K562 (cell line): ENCODE data around the gene NUP188. TPM values are rescaled to one million over a fixed set of nuclear protein-coding genes. Genes with fewer than 3 reads are reported as not detected.

Experiments used
- ATAC-seq: fragments of 200-7000 bp; cut with Tn5 transposase; 3 replicates; pipeline ENCODE4 v1.9.1; 2020; ENCODE audit warnings: moderate library complexity
- BruUV-seq: library from RNA; stranded (reverse); fragments of 400-500 nt; replicated peaks from 2 replicates; lab custom pipeline; 2021; lab: Mats Ljungman, UMichigan
- CTCF ChIA-PET: fragments of 300-600 bp; formaldehyde crosslinking; extraction: SDS; loops from one replicate; lab custom pipeline; 2021; ENCODE audit warnings: low intra/inter-chr PET ratio; lab: Yijun Ruan, JAX
- POLR2A ChIA-PET: fragments of 300-600, 350-650 bp; sonication (Branson Sonifier 250); formaldehyde crosslinking; extraction: SDS; loops from one replicate; lab custom pipeline; 2021; ENCODE audit warnings: antibody characterized with exemption, inconsistent platforms; lab: Yijun Ruan, JAX
- DNase-seq, 4 experiments: peaks; one replicate each; pipeline versions ENCODE4 v3.0.0 to v3.0.0-alpha.2; 2011 to 2018; ENCODE audit warnings: low spot score in 3 of 4, mixed read lengths in 3 of 4; ENCODE audit errors: extremely low read depth in 1 of 4
- FAIRE-seq: peaks from 2 replicates; lab custom pipeline; 2011; peaks lifted over from hg19 to GRCh38; lab: Jason Lieb, UNC
- H2AFZ ChIP-seq: 2 replicates; pipeline ENCODE4 v1.6.0; 2011; ENCODE audit warnings: low read depth, low read length, control low read depth, inconsistent platforms
- H3K27ac ChIP-seq: fragments of 200-600 bp; 3 replicates; pipeline ENCODE4 v1.8.0; 2011; ENCODE audit warnings: low read depth, mild to moderate bottlenecking, control low read depth, inconsistent platforms, low read length, moderate library complexity, mixed read lengths; ENCODE audit errors: extremely low read depth
- H3K27me3 ChIP-seq, 2 experiments: fragments of 300-600 bp in 1 of 2; 2 replicates in 1 of 2; 3 replicates in 1 of 2; pipeline versions ENCODE4 v1.6.0 to v1.8.0; 2011; ENCODE audit warnings: inconsistent platforms in 2 of 2, low read length in 2 of 2, mild to moderate bottlenecking in 1 of 2, mixed read lengths in 1 of 2, moderate library complexity in 1 of 2; ENCODE audit not compliant: control insufficient read depth in 2 of 2, insufficient read depth in 2 of 2
- H3K36me3 ChIP-seq: fragments of 300-600 bp; 3 replicates; pipeline ENCODE4 v1.8.0; 2011; ENCODE audit warnings: mild to moderate bottlenecking, low read length, inconsistent platforms; ENCODE audit not compliant: control insufficient read depth, insufficient read depth
- H3K4me1 ChIP-seq, 2 experiments: fragments of 200-600 bp in 1 of 2; replicated peaks in 1 of 2; 2 replicates in 1 of 2; 3 replicates in 1 of 2; pipeline versions ENCODE4 v1.5.1 to v1.8.0; 2011; ENCODE audit warnings: inconsistent platforms in 2 of 2, low read length in 2 of 2, mild to moderate bottlenecking in 1 of 2, mixed read lengths in 1 of 2, moderate library complexity in 1 of 2; ENCODE audit not compliant: control insufficient read depth in 2 of 2, insufficient read depth in 2 of 2
- H3K4me2 ChIP-seq: 2 replicates; pipeline ENCODE4 v1.6.1; 2011; ENCODE audit warnings: low read length, control low read depth, inconsistent platforms, mixed read lengths; ENCODE audit not compliant: insufficient read depth
- H3K4me3 ChIP-seq: fragments of 200-600 bp; sonication (generic), shearing (Covaris generic); 2 replicates; pipeline ENCODE4 v1.5.1; 2016; ENCODE audit warnings: control low read depth, inconsistent platforms
- H3K79me2 ChIP-seq: fragments of 200-600 bp; 3 replicates; pipeline ENCODE4 v1.8.0; 2011; ENCODE audit warnings: low read length, inconsistent platforms; ENCODE audit not compliant: control insufficient read depth, insufficient read depth
- H3K9ac ChIP-seq, 2 experiments: 2 replicates each; pipeline versions ENCODE4 v1.6.0 to v1.6.1; 2011; ENCODE audit warnings: low read depth in 2 of 2, low read length in 2 of 2, control low read depth in 1 of 2, inconsistent platforms in 1 of 2, mild to moderate bottlenecking in 1 of 2, mixed read lengths in 1 of 2; ENCODE audit not compliant: insufficient read depth in 1 of 2
- H3K9me1 ChIP-seq: one replicate; pipeline ENCODE4 v1.6.0; 2011; ENCODE audit warnings: inconsistent platforms, mild to moderate bottlenecking, low read length, moderate library complexity; ENCODE audit not compliant: control insufficient read depth, insufficient read depth
- H3K9me3 ChIP-seq: replicated peaks from 2 replicates; pipeline ENCODE4 v1.5.1; 2011; ENCODE audit warnings: low read depth, low read length, inconsistent platforms; ENCODE audit not compliant: control insufficient read depth, insufficient read depth
- H4K20me1 ChIP-seq: replicated peaks from 2 replicates; pipeline ENCODE4 v1.6.1; 2011; ENCODE audit warnings: low read length, inconsistent platforms, mixed read lengths; ENCODE audit not compliant: control insufficient read depth, insufficient read depth
- BACH1 ChIP-seq: fragments of 200-800 bp; sonication (Bioruptor generic); IDR thresholded peaks from 2 replicates; pipeline ENCODE4 v1.6.1; 2016; ENCODE audit warnings: missing genetic modification characterization, missing compliant biosample characterization
- BCOR ChIP-seq: fragments of 450-650 bp; IDR thresholded peaks from 2 replicates; pipeline ENCODE4 v1.6.1; 2016
- CREB1 ChIP-seq, 2 experiments: sonication (generic) in 1 of 2; formaldehyde crosslinking in 1 of 2; IDR thresholded peaks; 2 replicates each; pipeline versions ENCODE4 v1.6.1 to v1.8.0; 2012 to 2022; ENCODE audit warnings: inconsistent platforms in 1 of 2, mild to moderate bottlenecking in 1 of 2, missing genetic modification reagents in 1 of 2, moderate library complexity in 1 of 2
- CXXC5 ChIP-seq: fragments of 250-450 bp; sonication (Bioruptor Pico); IDR thresholded peaks from 2 replicates; pipeline ENCODE4 v1.8.0; 2022; ENCODE audit warnings: inconsistent platforms, mild to moderate bottlenecking, moderate library complexity
- ELF4 ChIP-seq: fragments of 450-650 bp; formaldehyde crosslinking; IDR thresholded peaks from 2 replicates; pipeline ENCODE4 v1.4.0; 2022; ENCODE audit warnings: missing genetic modification characterization
- ETV1 ChIP-seq: fragments of 450-650 bp; conservative IDR thresholded peaks from 2 replicates; pipeline ENCODE4 v1.6.1; 2016; ENCODE audit warnings: missing genetic modification characterization, control low read depth, low read depth, missing compliant biosample characterization
- HOXB6 ChIP-seq: fragments of 250-450 bp; sonication (Bioruptor Pico); IDR thresholded peaks from 2 replicates; pipeline ENCODE4 v1.5.1; 2022; ENCODE audit warnings: mild to moderate bottlenecking, borderline replicate concordance
- L3MBTL2 ChIP-seq: fragments of 450-650 bp; IDR thresholded peaks from 2 replicates; pipeline ENCODE4 v1.6.1; 2016; ENCODE audit warnings: mild to moderate bottlenecking, moderate library complexity
- MAFG ChIP-seq: fragments of 450-650 bp; conservative IDR thresholded peaks from 2 replicates; pipeline ENCODE4 v1.6.1; 2016; ENCODE audit warnings: missing genetic modification characterization, missing compliant biosample characterization
- MEF2A ChIP-seq: IDR thresholded peaks from 2 replicates; pipeline ENCODE4 v1.6.1; 2011; ENCODE audit warnings: low read depth, mild to moderate bottlenecking, low read length, moderate library complexity; ENCODE audit not compliant: control insufficient read depth
- MTA3 ChIP-seq: fragments of 450-650 bp; formaldehyde crosslinking; IDR thresholded peaks from 2 replicates; pipeline ENCODE4 v1.6.1; 2017; ENCODE audit warnings: mild to moderate bottlenecking, borderline replicate concordance
- POLR2H ChIP-seq: IDR thresholded peaks from 2 replicates; pipeline ENCODE4 v1.6.1; 2016; ENCODE audit warnings: missing genetic modification characterization, low read depth, mild to moderate bottlenecking, control low read depth, missing compliant biosample characterization, moderate library complexity
- RBM25 ChIP-seq: fragments of 200-400 bp; formaldehyde crosslinking; IDR thresholded peaks from 2 replicates; pipeline ENCODE4 v1.6.1; 2018; ENCODE audit warnings: low read length, low read depth, moderate library complexity; ENCODE audit not compliant: severe bottlenecking
- SRF ChIP-seq, 2 experiments: fragments of 250-450, 450-650 bp in 1 of 2; sonication (Bioruptor Pico) in 1 of 2; sonication (generic) in 1 of 2; formaldehyde crosslinking; IDR thresholded peaks; 2 replicates each; pipeline versions ENCODE4 v1.5.0 to v1.5.1; 2020 to 2022; ENCODE audit warnings: mild to moderate bottlenecking in 1 of 2, missing genetic modification reagents in 1 of 2
- STAG1 ChIP-seq: sonication (generic); formaldehyde crosslinking; IDR thresholded peaks from 2 replicates; pipeline ENCODE4 v1.5.0; 2020; ENCODE audit warnings: missing genetic modification reagents, borderline replicate concordance
- ZNF175 ChIP-seq: fragments of 200-800 bp; sonication (Bioruptor generic); IDR thresholded peaks from 2 replicates; pipeline ENCODE4 v1.6.1; 2016; ENCODE audit warnings: low read depth, mild to moderate bottlenecking, missing genetic modification characterization, missing compliant biosample characterization
- ZNF197 ChIP-seq: fragments of 200-800 bp; sonication (Bioruptor generic); IDR thresholded peaks from 2 replicates; pipeline ENCODE4 v1.6.1; 2016; ENCODE audit warnings: low read depth, missing genetic modification characterization, missing compliant biosample characterization
- ZNF263 ChIP-seq: sonication (generic); formaldehyde crosslinking; IDR thresholded peaks from 2 replicates; pipeline ENCODE4 v1.8.0; 2022; ENCODE audit warnings: mild to moderate bottlenecking, missing genetic modification reagents, borderline replicate concordance
- ZNF282 ChIP-seq: sonication (generic); formaldehyde crosslinking; IDR thresholded peaks from 2 replicates; pipeline ENCODE4 v1.8.1; 2023; ENCODE audit warnings: missing genetic modification reagents
- ZNF354B ChIP-seq: fragments of 250-450 bp; sonication (Bioruptor Pico); IDR thresholded peaks from 2 replicates; pipeline ENCODE4 v1.4.0; 2020
- ZNF57 ChIP-seq: fragments of 450-650 bp; formaldehyde crosslinking; IDR thresholded peaks from 2 replicates; pipeline ENCODE4 v1.4.0; 2020; ENCODE audit warnings: mild to moderate bottlenecking, moderate library complexity
- WGBS: fragments of 100-300 bp; shearing (Covaris generic); methylation state at CpG from one replicate; pipeline ENCODE4 v1.1.6; 2016; ENCODE audit warnings: low coverage, mixed read lengths; ENCODE audit not compliant: insufficient coverage; ENCODE audit errors: missing lambda C conversion rate; 5-methylcytosine and 5-hydroxymethylcytosine counted together
- in situ Hi-C: fragments of 300-500 bp; cut with MboI; formaldehyde crosslinking; loops from 4 replicates; pipeline ENCODE4 v1.15.0; 2018; ENCODE audit warnings: inconsistent platforms, mixed read lengths
- intact Hi-C: fragments of 100-400 bp; cut with micrococcal nuclease; formaldehyde crosslinking; loops from 2 replicates; pipeline ENCODE4 v1.14.2; 2022
- polyA plus RNA-seq, 8 experiments: library from polyadenylated mRNA; depleted of rRNA in 4 of 8; stranded (reverse) in 5 of 8; unstranded in 3 of 8; fragments of >200 nt; fragmentation: Nextera tagmentation in 2 of 8; fragmentation: Illumina TruSeq in 1 of 8; extraction: Ambion mirVana in 2 of 8; extraction: Trizol in 1 of 8; gene quantifications; 2 replicates each; pipeline versions ENCODE4 v1.2.1 to v1.2.3, GENCODE V29; 2011 to 2014; ENCODE audit warnings: inconsistent platforms in 1 of 8, missing spikeins in 1 of 8
- total RNA-seq, 7 experiments: library from RNA; depleted of rRNA in 6 of 7; stranded (reverse); fragments of >200 nt in 6 of 7; fragmentation: Illumina TruSeq in 2 of 7; extraction: Trizol in 2 of 7; gene quantifications; 2 replicates each; pipeline versions ENCODE4 v1.2.1 to v1.2.3, GENCODE V29; 2011 to 2021; ENCODE audit warnings: low replicate concordance in 1 of 7
- TF ChIP-seq, protein P1 (sequence below): fragments of 250-450 bp; sonication (Bioruptor Pico); IDR thresholded peaks from 2 replicates; pipeline ENCODE4 v1.4.0; 2020; ENCODE audit warnings: mild to moderate bottlenecking

Gene NUP188
- total and polyA plus RNA-seq, 9 of the 15 experiments (the other 6 are each of a cell fraction or from before 2014, with no cell fraction given), result 11.7 to 135 (median 70.6) TPM

DNA sequence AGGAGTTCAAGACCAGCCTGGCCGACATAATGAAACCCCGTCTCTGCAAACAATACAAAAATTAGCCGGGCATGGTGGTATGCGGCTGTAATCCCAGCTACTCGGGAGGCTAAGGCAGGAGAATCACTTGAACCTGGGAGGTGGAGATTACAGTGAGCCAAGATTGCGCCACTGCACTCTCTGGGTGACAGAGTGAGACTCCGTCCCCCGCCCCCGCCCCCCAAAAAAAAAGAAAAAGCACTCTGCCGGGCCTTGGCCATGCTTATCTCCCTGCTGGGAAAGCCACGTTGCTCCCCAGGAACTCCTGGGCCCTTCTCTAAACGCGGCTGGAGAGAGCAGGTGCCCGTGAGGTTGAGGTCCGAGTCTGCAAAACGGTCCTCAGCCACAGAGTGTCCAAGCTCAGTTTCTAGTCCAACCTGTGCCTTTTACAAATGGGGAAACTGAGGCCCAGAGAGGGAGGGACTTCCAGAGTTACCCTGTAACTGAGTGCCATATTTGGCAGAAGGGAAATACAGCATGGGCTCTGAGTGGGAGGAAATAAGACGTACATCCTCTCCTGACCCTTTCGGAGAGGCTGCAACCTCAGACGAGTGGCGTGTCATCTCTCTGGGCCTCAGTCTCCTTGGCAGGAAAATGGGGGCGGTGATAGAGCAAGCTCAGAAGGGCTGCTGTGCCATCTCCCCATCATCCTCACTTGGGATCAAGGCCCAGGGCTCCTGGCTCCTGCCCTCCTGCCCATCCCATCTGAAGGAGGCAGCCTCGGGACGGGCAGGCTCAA, 33.3 kb upstream of the NUP188 start:
- Histone ChIP-seq H3K9me3 (no peaks in the 10 kb centered on the region), H3K9ac (peak overlapping the region in 1 of 2 experiments; percentile 88; a peak in 2 of 4 replicates), H3K4me2 (no peak overlapping the region), H3K36me3 (peaks cover 46% of the 10 kb centered on the region; the same call in 2 of the 3 replicates), H3K79me2 (0 out of 3 replicates have a peak, but pooled peaks cover 11% of the 10 kb centered on the region), H2AFZ (no peak overlapping the region), H3K27ac (no peak overlapping the region; the same call in 2 of the 3 replicates), H3K9me1 (no peaks in the 10 kb centered on the region), H3K4me3 (no peak overlapping the region), H3K4me1 (peaks cover 17 to 45% of the 10 kb centered on the region in 2 experiments), H3K27me3 (no peaks in the 10 kb centered on the region; a peak in 1 of 5 replicates), H4K20me1 (no peaks in the 10 kb centered on the region; the same call in 1 of the 2 replicates)
- 40% methylated on average over 23 of the region's 23 CpGs for WGBS
- ChIA-PET POLR2A (no interaction called here), CTCF (no interaction called here)
- ATAC-seq (peak; percentile 38; the same call in 2 of the 3 replicates), DNase-seq (peak in 2 of 4 experiments; percentile 47 to 64), FAIRE-seq (peak; percentile 66)
- intact Hi-C loops, result no loop called here
- in situ Hi-C loops, result no loop called here
- no TSS peak for BruUV-seq
- TF ChIP-seq, protein P1, sequence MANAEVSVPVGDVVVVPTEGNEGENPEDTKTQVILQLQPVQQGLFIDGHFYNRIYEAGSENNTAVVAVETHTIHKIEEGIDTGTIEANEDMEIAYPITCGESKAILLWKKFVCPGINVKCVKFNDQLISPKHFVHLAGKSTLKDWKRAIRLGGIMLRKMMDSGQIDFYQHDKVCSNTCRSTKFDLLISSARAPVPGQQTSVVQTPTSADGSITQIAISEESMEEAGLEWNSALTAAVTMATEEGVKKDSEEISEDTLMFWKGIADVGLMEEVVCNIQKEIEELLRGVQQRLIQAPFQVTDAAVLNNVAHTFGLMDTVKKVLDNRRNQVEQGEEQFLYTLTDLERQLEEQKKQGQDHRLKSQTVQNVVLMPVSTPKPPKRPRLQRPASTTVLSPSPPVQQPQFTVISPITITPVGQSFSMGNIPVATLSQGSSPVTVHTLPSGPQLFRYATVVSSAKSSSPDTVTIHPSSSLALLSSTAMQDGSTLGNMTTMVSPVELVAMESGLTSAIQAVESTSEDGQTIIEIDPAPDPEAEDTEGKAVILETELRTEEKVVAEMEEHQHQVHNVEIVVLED (CRISPR knock-in tag), result no peak
- TF ChIP-seq L3MBTL2 (peak; percentile 35; the same call in 1 of the 2 replicates), ZNF282 (CRISPR knock-in tag) (no peak), SRF (CRISPR knock-in tag; IDR thresholded peaks at IDR 0.05) (no peak), HOXB6 (CRISPR knock-in tag) (no peak), ZNF354B (CRISPR knock-in tag) (no peak), MTA3 (no peak), RBM25 (no peak), CREB1 (IDR thresholded peaks at IDR 0.05) (no peak), CREB1 (CRISPR knock-in tag; IDR thresholded peaks at IDR 0.05) (no peak), ZNF197 (CRISPR knock-in tag) (no peak), MEF2A (no peak), CXXC5 (CRISPR knock-in tag) (no peak), MAFG (tag) (no peak), BACH1 (tag) (no peak), BCOR (peak; percentile 75), ELF4 (CRISPR knock-in tag) (no peak), ETV1 (no peak), STAG1 (CRISPR knock-in tag) (no peak), POLR2H (tag) (no peak), ZNF175 (CRISPR knock-in tag) (no peak), ZNF263 (CRISPR knock-in tag) (no peak), ZNF57 (CRISPR knock-in tag) (no peak)
